Measurements from ENCODE around the gene E2F6.

Gene E2F6

GRCh38 chr2:11398750-11399437, 67.1 kb downstream of the E2F6 start:
- in situ Hi-C loops (cut with MboI; ENCODE audit: low sequenced_read_pairs), result no loop called here

GRCh38 chr2:11397513-11397912, 68.4 kb downstream of the E2F6 start:
- in situ Hi-C loops (cut with MboI; ENCODE audit: low sequenced_read_pairs), result no loop called here

GRCh38 chr2:11396467-11397445, 69.2 kb downstream of the E2F6 start:
- in situ Hi-C loops (cut with MboI; ENCODE audit: low sequenced_read_pairs), result no loop called here

DNA sequence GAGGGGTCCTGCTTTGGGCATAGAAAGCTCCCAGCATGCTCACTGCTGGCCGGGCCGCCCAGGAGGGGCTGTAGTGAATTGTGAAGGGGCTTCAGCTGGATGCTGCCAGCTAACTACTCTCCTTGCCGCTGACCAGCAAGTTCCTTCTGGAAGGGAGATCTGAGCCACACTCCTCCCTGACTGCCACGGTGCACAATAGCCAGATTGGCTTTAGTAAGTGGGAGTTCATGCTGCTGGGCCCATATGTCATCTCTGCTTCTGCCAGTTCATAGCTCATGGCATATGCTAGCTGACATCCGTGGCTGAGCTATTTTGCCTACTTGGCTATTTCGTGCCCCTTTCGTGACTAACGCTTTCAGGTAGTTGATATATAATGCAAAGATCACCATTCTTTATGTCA, 69.9 kb downstream of the E2F6 start:
- in situ Hi-C loops (cut with MboI; ENCODE audit: low sequenced_read_pairs), result no loop called here

GRCh38 chr2:11395389-11395788, 70.6 kb downstream of the E2F6 start:
- in situ Hi-C loops (cut with MboI; ENCODE audit: low sequenced_read_pairs), result no loop called here

Data from HL-60/S4 treated with retinoic acid at 250 ng/mL for 4 days and 3 days (cell line).